Upper lobe of left lung (tissue), 4 donors: ENCODE data around the gene DYNC1LI1.

ENCODE experiments used
- CTCF ChIP-seq, 6 experiments: fragments of 450-650 bp in 4 of 6; fragments of 200-600 bp in 2 of 6; sonication (generic) in 2 of 6; IDR thresholded peaks; one replicate each; pipeline ENCODE4 v1.5.1; 2016 to 2019; ENCODE audit warnings: antibody characterized with exemption in 6 of 6
- EP300 ChIP-seq, 4 donors: sonication (generic); formaldehyde crosslinking; IDR thresholded peaks; one replicate each; pipeline ENCODE4 v1.5.1; 2017; ENCODE audit warnings: antibody characterized with exemption in 4 of 4, control low read depth in 2 of 4
- POLR2A ChIP-seq, 4 donors: fragments of 450-650 bp; IDR thresholded peaks; one replicate each; pipeline ENCODE4 v1.5.1; 2016 to 2017; ENCODE audit warnings: antibody characterized with exemption in 4 of 4, mild to moderate bottlenecking in 2 of 4
- POLR2AphosphoS5 ChIP-seq, 2 donors: sonication (generic); formaldehyde crosslinking; IDR thresholded peaks; one replicate each; pipeline ENCODE4 v1.5.1; 2017; ENCODE audit warnings: antibody characterized with exemption in 2 of 2

- TF ChIP-seq CTCF (IDR thresholded peaks at IDR 0.05) (no peak), POLR2A (IDR thresholded peaks at IDR 0.05) (no peak), EP300 (IDR thresholded peaks at IDR 0.05) (no peak), POLR2AphosphoS5 (IDR thresholded peaks at IDR 0.05) (no peak)
Measured at GRCh38 chr3:32592696-32593353, 22.2 kb upstream of the DYNC1LI1 start.
